Fibroblast of lung (primary cell): ENCODE measurements around the gene TMEM9. TPM values are rescaled to one million over a fixed set of nuclear protein-coding genes. Genes with fewer than 3 reads are reported as not detected.

Experiments used
- DNase-seq, 2 donors: peaks; one replicate each; pipeline versions ENCODE4 v3.0.0 to v3.0.0-alpha.2; 2010; ENCODE audit warnings: low read depth in 2 of 2
- H2AFZ ChIP-seq: 2 replicates; pipeline ENCODE4 v1.5.1; 2012; ENCODE audit warnings: low read length, control low read depth, inconsistent platforms
- H3K27ac ChIP-seq: 2 replicates; pipeline ENCODE4 v1.5.1; 2011; ENCODE audit warnings: low read length, control low read depth; ENCODE audit not compliant: insufficient read depth
- H3K27me3 ChIP-seq: 2 replicates; pipeline ENCODE4 v1.5.1; 2011; ENCODE audit warnings: mild to moderate bottlenecking, low read length; ENCODE audit not compliant: control insufficient read depth, insufficient read depth
- H3K36me3 ChIP-seq: 2 replicates; pipeline ENCODE4 v1.5.1; 2011; ENCODE audit warnings: low read length; ENCODE audit not compliant: control insufficient read depth, insufficient read depth
- H3K4me1 ChIP-seq: 2 replicates; pipeline ENCODE4 v1.5.1; 2011; ENCODE audit warnings: low read length; ENCODE audit not compliant: control insufficient read depth, insufficient read depth; ENCODE audit errors: extremely low read depth
- H3K4me2 ChIP-seq: 2 replicates; pipeline ENCODE4 v1.5.1; 2011; ENCODE audit warnings: low read length, control low read depth; ENCODE audit not compliant: insufficient read depth; ENCODE audit errors: extremely low read depth
- H3K4me3 ChIP-seq, 4 experiments: fragments of 200-600 bp in 1 of 4; sonication (generic) in 1 of 4; replicated peaks in 1 of 4; 2 replicates each; pipeline ENCODE4 v1.5.1; 2011 to 2016; ENCODE audit warnings: low read length in 4 of 4, low read depth in 3 of 4, mild to moderate bottlenecking in 3 of 4, control low read depth in 2 of 4, inconsistent platforms in 1 of 4, mixed read lengths in 1 of 4; ENCODE audit not compliant: insufficient read depth in 1 of 4; ENCODE audit errors: control extremely low read depth in 1 of 4
- H3K79me2 ChIP-seq: 2 replicates; pipeline ENCODE4 v1.5.1; 2012; ENCODE audit warnings: mild to moderate bottlenecking, low read length, inconsistent platforms; ENCODE audit not compliant: control insufficient read depth, insufficient read depth
- H3K9ac ChIP-seq: 2 replicates; pipeline ENCODE4 v1.5.1; 2011; ENCODE audit warnings: mild to moderate bottlenecking, low read length, control low read depth; ENCODE audit not compliant: insufficient read depth
- H3K9me3 ChIP-seq: 2 replicates; pipeline ENCODE4 v1.5.1; 2012; ENCODE audit warnings: low read depth, low read length; ENCODE audit not compliant: control insufficient read depth, insufficient read depth
- H4K20me1 ChIP-seq: 2 replicates; pipeline ENCODE4 v1.5.1; 2011; ENCODE audit warnings: low read length; ENCODE audit not compliant: control insufficient read depth, insufficient read depth; ENCODE audit errors: extremely low read depth
- EZH2 ChIP-seq: IDR thresholded peaks from 2 replicates; pipeline ENCODE4 v1.5.1; 2012; ENCODE audit warnings: low read length, control low read depth, mild to moderate bottlenecking; ENCODE audit errors: missing control alignments
- polyA plus RNA-seq, 2 donors: library from polyadenylated mRNA; depleted of rRNA in 1 of 2; stranded (reverse) in 1 of 2; unstranded in 1 of 2; fragments of >200 nt; gene quantifications; 2 replicates each; pipeline ENCODE4 v1.2.1, GENCODE V29; 2011 to 2012; ENCODE audit warnings: missing spikeins in 1 of 2
- total RNA-seq: library from RNA; depleted of rRNA; stranded (reverse); fragments of >200 nt; gene quantifications from 2 replicates; pipeline ENCODE4 v1.2.1, GENCODE V29; 2014
- TF ChIP-seq, protein P1 (sequence below), 2 donors: IDR thresholded peaks in 1 of 2; conservative IDR thresholded peaks in 1 of 2; 1 replicate in 1 of 2; 2 replicates in 1 of 2; pipeline ENCODE4 v1.5.1; 2011 to 2012; ENCODE audit warnings: low read length in 2 of 2, control low read depth in 1 of 2, inconsistent platforms in 1 of 2, low read depth in 1 of 2, mild to moderate bottlenecking in 1 of 2

TMEM9 gene
- total and polyA plus RNA-seq, 2 donors (not counting 1 experiment from before 2014, with no cell fraction given): 58.2 to 91.0 TPM

DNA sequence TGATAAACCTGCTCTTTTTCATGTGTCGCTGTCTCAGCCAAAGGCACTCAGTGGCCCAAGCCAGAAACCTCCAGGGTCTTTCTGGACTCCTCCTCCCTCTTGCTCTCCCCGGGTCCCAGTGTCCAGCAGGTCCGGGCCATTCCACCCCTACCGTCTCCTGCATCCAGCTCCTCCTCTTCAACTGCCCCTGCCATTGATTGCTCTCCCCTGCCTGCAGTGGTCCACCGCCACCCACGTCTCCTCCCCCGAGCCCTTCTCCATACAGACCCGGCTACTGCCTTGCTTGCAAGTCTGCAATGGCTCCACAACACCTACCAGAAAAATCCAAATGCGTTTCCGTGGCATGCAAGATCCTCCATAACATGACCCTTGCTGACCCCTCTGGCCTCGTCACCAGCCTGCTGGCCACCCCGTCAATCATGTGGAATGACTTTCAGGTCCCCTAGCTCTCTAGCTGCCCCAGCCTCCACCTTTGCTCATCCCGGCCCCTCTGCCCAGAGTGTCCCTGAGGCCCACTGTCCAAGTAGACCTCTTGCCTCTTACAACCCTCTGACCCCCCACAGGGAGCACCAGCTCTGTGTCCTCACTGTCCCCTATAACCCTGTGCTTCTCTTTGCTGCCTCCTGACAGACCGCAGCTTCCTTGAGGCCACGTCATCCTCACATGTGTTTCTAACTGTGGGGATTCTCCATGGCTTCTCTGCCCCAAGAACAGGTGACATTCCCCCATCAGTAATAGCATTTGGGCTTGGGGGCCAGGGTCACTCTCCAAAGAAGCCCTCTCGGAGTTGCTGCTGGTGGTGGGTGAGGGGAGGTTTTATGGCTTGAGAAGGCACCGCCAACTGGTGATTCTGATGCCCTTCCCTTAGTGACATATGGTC lies 57.1 kb downstream of the TMEM9 start:
- no peak overlapping the region for H3K27ac ChIP-seq
- H3K4me2 ChIP-seq: no peak overlapping the region
- no peak overlapping the region for H3K4me3 ChIP-seq
- no peak for TF ChIP-seq EZH2
- TF ChIP-seq, protein P1, sequence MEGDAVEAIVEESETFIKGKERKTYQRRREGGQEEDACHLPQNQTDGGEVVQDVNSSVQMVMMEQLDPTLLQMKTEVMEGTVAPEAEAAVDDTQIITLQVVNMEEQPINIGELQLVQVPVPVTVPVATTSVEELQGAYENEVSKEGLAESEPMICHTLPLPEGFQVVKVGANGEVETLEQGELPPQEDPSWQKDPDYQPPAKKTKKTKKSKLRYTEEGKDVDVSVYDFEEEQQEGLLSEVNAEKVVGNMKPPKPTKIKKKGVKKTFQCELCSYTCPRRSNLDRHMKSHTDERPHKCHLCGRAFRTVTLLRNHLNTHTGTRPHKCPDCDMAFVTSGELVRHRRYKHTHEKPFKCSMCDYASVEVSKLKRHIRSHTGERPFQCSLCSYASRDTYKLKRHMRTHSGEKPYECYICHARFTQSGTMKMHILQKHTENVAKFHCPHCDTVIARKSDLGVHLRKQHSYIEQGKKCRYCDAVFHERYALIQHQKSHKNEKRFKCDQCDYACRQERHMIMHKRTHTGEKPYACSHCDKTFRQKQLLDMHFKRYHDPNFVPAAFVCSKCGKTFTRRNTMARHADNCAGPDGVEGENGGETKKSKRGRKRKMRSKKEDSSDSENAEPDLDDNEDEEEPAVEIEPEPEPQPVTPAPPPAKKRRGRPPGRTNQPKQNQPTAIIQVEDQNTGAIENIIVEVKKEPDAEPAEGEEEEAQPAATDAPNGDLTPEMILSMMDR (conservative IDR thresholded peaks at IDR 0.05 in 1 of 2, IDR thresholded peaks at IDR 0.05 in 1 of 2; ENCODE audit: low read depth in 1 of 2, low read length in 2 of 2): no peak
- no peaks in the 10 kb centered on the region for H3K36me3 ChIP-seq
- no peaks in the 10 kb centered on the region for H3K9me3 ChIP-seq
- peaks cover 34% of the 10 kb centered on the region for H3K27me3 ChIP-seq
- no peak for DNase-seq
- H3K79me2 ChIP-seq: no peaks in the 10 kb centered on the region
- no peak overlapping the region for H2AFZ ChIP-seq
- H3K4me1 ChIP-seq: no peaks in the 10 kb centered on the region
- H3K9ac ChIP-seq: no peak overlapping the region
- H4K20me1 ChIP-seq: no peaks in the 10 kb centered on the region

DNA sequence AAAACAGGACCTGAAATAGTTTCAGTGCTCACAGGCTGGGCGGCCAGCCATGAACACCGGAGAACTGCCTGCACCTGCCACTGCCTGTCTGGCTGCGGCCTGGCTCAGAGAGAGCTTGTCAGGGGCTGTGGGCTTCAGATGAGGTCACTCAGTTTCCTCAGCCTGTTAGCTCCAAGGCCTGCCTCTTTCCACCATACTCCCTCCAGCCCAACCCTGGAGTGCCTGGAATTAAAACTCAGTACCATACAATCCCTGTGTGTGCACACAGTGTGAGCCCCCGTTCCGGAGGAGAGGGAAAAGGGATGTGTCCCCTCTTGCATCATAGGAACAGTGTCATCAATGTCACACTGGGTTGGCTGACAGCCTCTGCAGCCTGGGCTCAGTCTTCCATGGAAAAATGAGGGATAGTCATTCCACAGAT lies 58.2 kb downstream of the TMEM9 start:
- Histone ChIP-seq H3K27ac (no peak overlapping the region), H3K27me3 (peaks cover 40% of the 10 kb centered on the region)
- TF ChIP-seq, protein P1 (conservative IDR thresholded peaks at IDR 0.05 in 1 of 2, IDR thresholded peaks at IDR 0.05 in 1 of 2; ENCODE audit: low read depth in 1 of 2, low read length in 2 of 2): no peak
- TF ChIP-seq EZH2: no peak

DNA sequence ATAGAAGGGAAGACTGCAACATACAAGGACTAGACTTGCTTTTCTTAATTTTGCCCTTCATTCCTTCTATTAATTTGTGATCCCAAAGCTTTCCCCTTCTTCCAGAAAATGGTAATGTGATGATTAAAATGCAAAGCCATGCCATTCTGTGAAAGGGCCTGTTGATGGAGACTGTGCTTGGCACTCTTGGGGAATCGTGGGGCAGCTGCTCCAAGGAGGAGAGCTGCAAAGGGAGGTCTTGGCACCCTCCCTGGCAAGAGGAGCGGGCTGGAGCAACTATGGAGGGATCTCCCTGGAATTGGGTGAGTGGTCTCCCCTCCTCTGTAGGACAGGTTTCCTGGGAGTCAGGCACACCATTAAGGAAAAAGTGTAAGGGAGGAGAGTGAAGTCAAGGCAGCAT lies 58.7 kb downstream of the TMEM9 start:
- Histone ChIP-seq H3K9ac (no peak overlapping the region), H3K4me3 (no peak overlapping the region), H3K4me1 (no peaks in the 10 kb centered on the region), H3K79me2 (no peaks in the 10 kb centered on the region), H3K27ac (no peak overlapping the region), H3K4me2 (no peak overlapping the region), H4K20me1 (no peaks in the 10 kb centered on the region), H3K27me3 (peaks cover 37% of the 10 kb centered on the region), H3K9me3 (no peaks in the 10 kb centered on the region), H2AFZ (no peak overlapping the region), H3K36me3 (no peaks in the 10 kb centered on the region)
- no peak for DNase-seq
- TF ChIP-seq, protein P1 (conservative IDR thresholded peaks at IDR 0.05 in 1 of 2, IDR thresholded peaks at IDR 0.05 in 1 of 2; ENCODE audit: low read depth in 1 of 2, low read length in 2 of 2): no peak

More for the DNA sequence above, 58.2 kb downstream of the TMEM9 start:
- H3K79me2 ChIP-seq: no peaks in the 10 kb centered on the region
- no peaks in the 10 kb centered on the region for H4K20me1 ChIP-seq
- H3K9me3 ChIP-seq: no peaks in the 10 kb centered on the region
- DNase-seq: peak in 1 of 2 donors; percentile 4
- H3K4me2 ChIP-seq: no peak overlapping the region
- no peaks in the 10 kb centered on the region for H3K36me3 ChIP-seq
- no peak overlapping the region for H3K4me3 ChIP-seq
- H3K9ac ChIP-seq: no peak overlapping the region
- no peaks in the 10 kb centered on the region for H3K4me1 ChIP-seq
- H2AFZ ChIP-seq: no peak overlapping the region
